GM20431 (cell line): ENCODE measurements around the gene MICU1.
"Not testable (repeated sequence)": the region's sequence is repeated elsewhere in the genome, so short reads cannot be mapped to it uniquely, and the experiment has no call there.

Source experiments
- in situ Hi-C: fragments of 300-500 bp; cut with MseI, MboI; formaldehyde crosslinking; loops from one replicate; pipeline ENCODE4 v1.15.0; 2020; ENCODE audit warnings: low sequenced_read_pairs; ENCODE audit not compliant: unreplicated experiment

Gene MICU1

DNA sequence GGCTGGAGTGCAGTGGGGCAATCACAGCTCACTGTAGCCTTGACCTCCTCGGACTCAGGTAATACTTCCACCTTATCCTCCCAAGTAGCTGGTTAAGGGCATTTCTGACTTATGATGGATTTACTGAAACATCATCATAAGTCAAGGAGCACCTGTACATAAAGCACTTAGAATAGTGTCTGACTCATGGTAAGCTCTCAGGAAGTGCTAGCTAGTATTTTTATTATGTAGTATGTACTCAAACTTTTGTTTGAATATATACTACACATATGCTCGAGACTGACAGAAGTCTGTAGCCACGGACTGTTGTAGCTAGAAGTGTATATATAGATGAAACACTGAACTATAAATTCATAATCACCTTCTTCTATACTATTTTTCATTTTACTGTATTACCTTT lies 163.6 kb downstream of the MICU1 start:
- in situ Hi-C loops = no loop called here

- in situ Hi-C loops = no loop called here
Measured at GRCh38 chr10:72461085-72461484, 164.8 kb downstream of the MICU1 start.

DNA sequence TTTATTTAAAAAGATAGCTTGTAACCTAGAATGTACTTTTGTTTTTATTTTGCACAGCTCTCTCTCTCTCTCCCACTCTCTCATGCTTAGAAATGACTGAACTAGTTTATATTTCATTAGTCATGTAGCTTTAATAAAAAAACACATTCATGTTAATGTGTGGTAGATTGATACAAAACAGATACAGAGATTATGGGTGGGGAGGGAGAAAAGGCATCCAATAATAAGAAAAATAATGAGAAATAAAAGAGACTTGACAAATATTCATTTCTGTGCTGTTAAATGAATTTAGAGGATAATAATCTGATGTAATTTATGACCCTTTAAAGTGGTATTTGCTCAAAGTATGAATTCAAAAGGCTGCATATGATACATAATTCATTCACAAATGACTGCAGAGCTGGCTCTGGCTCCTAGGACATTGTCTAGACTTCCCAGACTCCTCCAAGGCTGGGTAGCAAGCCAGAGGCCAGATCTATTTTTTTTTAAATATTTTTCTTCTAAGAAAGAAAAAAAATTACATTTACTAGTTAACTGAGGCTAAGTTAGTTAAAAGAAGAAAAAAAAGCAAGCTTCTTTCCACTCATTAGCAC lies 165.5 kb downstream of the MICU1 start:
- in situ Hi-C loops = no loop called here

DNA sequence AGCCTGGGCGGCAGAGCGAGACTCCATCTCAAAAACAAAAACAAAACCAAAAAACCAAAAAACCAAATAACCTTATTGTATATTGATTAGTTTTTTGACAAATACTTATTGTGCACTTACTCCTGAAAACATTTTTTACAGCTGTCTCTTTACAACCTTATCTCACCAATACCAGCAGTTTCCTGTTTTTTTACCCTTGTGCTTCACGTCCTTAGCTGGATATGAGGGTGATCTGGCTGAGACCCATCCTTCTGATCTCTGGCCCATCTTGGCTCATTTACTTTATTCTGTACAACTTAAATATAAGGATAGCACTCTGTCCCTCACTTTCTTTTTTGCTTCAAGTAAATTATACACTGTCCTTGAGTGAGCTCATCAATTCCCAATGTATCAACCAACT lies 166.6 kb downstream of the MICU1 start:
- in situ Hi-C loops = no loop called here

DNA sequence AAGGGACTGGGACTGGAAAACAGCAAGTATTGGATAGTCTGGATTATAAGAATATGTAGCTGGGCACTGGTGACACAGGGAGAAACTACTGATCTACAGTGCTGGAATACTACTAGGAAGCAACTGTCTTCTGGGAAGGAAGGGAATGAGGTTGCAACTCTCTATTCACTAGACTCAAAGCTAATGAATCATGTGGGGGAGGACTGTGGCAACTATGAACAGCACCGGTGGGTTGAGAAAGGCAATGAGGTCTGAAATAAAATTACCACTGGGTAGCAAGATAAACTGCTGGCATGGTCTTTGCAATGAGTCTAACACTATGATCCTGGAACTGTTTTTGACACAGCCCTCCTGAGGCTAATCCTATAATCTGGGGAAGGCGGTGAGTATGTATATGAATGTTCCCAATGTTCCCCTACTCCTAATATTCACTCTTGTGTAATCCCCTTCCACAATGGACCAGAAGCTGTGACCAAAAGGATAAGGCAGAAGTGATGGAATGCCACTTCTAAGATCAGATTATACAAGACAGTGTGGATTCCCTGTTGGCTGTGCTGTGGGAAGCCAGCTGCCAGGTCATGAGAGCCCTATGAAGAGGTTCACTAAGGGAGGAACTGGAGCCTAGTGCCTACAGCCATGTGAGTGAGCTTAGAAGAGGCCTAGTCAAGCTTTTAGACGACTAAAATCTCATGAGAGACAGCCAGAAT lies 169.8 kb downstream of the MICU1 start:
- in situ Hi-C loops = no loop called here

- in situ Hi-C loops = no loop called here
Measured at GRCh38 chr10:72449941-72450441, 175.9 kb downstream of the MICU1 start.

DNA sequence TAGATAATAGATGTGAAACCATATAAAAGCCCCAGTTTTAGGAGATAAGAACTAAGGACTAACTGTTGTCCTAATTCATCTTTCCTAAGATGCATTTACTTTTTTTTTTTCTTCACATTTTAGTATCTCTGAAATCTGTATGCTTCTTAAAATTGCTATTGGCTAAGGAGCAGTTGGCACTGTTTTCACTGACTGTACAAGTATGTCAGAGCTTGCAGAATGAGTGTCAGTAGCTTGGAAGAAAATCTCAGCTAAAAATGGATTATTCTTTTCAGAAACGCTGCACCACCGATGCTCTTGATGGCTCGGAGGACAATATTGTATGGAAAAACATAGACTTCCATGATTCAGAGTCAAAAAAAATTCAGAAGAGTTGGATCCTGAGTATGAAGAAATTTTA lies 180.0 kb downstream of the MICU1 start:
- in situ Hi-C loops = no loop called here

GRCh38 chr10:72442969-72443368 lies 182.9 kb downstream of the MICU1 start:
- in situ Hi-C loops = not testable (repeated sequence)

DNA sequence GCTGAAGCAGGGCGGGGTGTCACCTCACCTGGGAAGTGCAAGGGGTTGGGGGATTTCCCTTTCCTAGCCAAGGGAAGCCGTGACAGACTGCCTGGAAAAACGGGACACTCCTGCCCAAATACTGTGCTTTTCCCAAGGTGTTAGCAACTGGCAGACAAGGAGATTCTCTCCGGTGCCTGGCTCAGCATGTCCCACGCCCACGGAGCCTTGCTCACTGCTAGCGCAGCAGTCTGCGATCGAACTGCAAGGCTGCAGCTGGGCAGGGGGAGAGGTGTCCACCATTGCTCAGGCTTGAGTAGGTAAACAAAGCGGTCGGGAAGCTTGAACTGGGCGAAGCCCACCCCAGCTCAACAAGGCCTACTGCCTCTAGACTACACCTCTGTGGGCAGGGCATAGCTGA lies 190.3 kb downstream of the MICU1 start:
- in situ Hi-C loops = no loop called here

- in situ Hi-C loops = not testable (repeated sequence)
Measured at GRCh38 chr10:72430936-72431335, 194.9 kb downstream of the MICU1 start.

DNA sequence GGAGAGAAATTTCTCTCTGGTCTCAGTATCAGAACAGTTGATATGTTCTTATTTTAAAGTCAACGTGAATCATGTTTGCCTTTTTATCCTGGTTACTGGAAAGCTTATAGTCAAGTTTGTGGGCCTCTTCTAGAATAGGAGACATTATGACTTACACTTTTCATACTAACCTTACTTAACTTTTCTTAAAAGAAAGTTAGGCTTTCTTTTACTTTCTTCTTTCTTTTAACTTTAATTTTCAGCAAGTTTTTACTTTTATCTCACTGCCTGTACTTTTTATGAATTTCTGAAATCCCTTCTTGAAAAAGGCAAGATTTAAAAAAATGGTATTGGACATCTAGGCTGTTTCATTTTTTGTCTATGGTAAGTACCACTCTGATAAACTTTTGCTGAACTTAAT lies 195.9 kb downstream of the MICU1 start:
- in situ Hi-C loops = no loop called here

DNA sequence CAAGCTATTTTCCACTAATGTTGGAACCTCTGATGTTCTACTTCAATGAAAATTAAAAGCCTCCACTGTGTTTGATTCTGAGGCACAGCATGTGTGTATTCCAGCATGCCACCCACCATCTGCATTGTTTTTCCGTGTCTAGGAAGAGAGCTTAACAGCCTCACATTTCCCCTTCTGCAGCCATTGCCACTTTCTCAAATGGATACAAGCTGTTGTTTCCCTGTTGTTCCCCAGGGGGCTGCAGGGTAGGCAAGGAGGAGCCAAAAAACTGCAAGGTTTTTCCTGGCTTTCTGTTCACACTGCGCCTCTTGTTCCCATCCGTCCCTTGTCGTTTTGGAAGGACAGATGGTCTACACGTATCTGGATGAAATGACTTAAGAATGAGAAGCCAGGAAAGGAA lies 198.9 kb downstream of the MICU1 start:
- in situ Hi-C loops = no loop called here

- in situ Hi-C loops = no loop called here
Measured at GRCh38 chr10:72425133-72425532, 200.7 kb downstream of the MICU1 start.

- in situ Hi-C loops = no loop called here
Measured at GRCh38 chr10:72424561-72424960, 201.3 kb downstream of the MICU1 start.

DNA sequence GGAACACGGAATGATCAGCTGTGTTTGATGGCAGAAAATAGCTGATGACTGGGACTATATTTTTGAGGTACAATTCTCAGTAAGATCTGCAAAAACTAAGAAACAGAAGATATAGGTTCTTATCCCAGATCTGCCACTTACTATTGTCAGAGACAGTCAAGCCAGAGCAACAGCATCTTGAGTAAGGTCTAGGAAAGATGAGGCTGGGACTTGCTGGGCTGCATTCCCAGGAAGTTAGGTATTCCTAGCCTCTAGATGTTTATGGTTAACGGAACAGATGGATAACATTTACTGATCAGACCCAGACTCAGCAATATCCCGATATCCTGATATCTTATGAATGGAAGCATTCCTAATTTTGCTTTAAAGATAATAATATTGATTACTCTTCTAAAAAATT lies 202.5 kb downstream of the MICU1 start:
- in situ Hi-C loops = no loop called here

- in situ Hi-C loops = no loop called here
Measured at GRCh38 chr10:72421885-72422540, 203.9 kb downstream of the MICU1 start.

DNA sequence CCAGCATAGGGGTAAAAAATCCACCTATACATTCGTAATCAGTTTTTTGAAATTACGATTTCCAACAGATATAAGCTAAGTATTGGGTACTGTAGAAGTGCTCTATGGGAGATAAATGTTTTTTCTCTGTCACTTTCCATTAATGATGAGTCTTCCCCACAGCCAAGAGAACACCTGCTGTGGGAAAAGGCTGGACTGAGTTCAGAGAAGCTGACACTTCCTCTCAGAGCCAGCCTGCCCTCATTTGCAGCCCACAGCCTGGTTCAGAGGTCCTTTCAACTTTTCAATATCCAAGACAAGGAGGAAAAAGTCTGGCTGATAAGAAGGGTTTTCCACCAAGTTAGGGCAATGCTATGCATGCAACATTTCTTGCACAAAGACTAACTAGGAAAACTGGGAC lies 206.6 kb downstream of the MICU1 start:
- in situ Hi-C loops = no loop called here

- in situ Hi-C loops = no loop called here
Measured at GRCh38 chr10:72418679-72419078, 207.2 kb downstream of the MICU1 start.

GRCh38 chr10:72417971-72418370 lies 207.9 kb downstream of the MICU1 start:
- in situ Hi-C loops = no loop called here

- in situ Hi-C loops = no loop called here
Measured at GRCh38 chr10:72416661-72417060, 209.2 kb downstream of the MICU1 start.

- in situ Hi-C loops = no loop called here
Measured at GRCh38 chr10:72414642-72415041, 211.2 kb downstream of the MICU1 start.
